HG02571 (cell line): ENCODE data around the gene BRSK2.
"Not testable (repeated sequence)": the region's sequence is repeated elsewhere in the genome, so short reads cannot be mapped to it uniquely, and the experiment has no call there.

Experiments
- ATAC-seq: cut with Tn5 transposase; IDR thresholded peaks from one replicate; pipeline ENCODE4 v1.9.1; 2021; ENCODE audit warnings: mild to moderate bottlenecking, moderate library complexity; ENCODE audit not compliant: unreplicated experiment

The BRSK2 gene

DNA sequence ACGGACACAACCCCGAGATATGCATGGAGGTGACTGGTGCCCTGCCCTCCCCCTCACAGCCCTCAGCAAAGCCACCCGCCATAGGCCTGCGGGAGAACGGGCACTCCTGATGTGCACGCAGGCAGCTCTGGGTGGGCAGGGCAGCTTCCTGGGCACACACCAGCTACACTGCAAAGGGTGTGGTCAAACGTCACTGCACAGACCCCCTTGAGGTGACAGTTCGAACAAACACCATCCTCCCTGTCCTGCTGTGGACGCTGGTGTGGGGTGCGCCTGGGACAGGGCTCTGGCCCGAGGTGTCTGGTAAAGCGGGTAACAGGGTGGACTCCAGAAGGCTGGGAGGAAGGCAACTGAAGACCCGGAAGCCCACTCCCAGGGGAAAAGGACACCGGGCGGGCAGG lies 118.8 kb downstream of the BRSK2 start:
- no peak for ATAC-seq

DNA sequence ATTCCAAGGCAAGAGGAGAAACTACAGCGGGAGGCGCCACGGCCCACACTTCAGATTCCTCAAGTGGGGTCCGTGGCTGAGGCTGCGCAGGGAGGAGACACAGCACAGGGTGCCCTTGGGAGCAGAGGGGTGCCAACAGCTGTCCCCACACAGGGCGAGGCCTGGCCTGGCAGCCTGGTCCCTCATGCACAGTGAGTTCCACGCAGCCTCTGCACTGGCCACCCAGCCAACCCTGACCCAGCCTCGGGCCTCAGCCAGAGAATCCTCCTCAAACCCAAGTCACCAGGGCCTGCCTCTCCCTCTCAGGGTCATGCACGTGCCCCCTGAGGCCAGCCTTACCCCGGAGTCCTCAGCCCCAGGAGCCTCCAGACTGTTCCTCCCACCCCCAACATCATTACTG lies 119.3 kb downstream of the BRSK2 start:
- no peak for ATAC-seq

DNA sequence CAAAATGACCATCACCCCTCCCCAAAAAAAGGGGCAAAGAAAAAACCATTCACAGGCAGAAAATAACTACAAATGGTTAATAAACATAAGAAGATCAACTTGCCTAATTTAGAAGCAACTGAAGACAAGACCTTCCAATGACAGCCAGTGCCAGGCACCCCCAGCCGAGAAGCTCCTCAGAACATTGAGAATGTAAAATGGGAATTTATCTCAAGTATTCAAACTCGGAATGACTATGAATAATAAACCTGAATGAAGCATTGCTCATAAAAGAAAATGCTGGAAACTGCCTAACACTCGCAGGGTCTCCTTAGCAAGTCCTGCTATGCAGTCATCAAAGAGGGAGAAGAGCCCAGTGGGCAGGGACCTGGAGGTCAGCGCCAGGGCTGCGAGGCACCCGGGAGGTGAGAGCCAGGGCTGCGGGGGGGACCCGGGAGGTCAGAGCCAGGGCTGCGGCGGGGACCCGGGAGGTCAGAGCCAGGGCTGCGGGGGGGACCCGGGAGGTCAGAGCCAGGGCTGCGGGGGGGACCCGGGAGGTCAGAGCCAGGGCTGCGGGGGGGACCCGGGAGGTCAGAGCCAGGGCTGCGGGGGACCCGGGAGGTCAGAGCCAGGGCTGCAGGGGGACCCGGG lies 120.0 kb downstream of the BRSK2 start:
- ATAC-seq: no peak

DNA sequence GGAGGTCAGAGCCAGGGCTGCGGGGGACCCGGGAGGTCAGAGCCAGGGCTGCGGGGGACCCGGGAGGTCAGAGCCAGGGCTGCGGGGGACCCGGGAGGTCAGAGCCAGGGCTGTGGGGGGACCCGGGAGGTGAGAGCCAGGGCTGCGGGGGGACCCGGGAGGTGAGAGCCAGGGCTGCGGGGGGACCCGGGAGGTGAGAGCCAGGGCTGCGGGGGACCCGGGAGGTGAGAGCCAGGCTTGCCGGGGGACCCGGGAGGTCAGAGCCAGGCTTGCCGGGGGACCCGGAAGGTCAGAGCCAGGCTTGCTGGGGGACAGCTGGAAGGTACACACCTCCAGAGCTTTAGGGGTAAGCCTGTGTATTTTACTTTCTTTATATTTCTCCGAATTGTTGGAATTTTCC lies 120.6 kb downstream of the BRSK2 start:
- ATAC-seq: not testable (repeated sequence)

DNA sequence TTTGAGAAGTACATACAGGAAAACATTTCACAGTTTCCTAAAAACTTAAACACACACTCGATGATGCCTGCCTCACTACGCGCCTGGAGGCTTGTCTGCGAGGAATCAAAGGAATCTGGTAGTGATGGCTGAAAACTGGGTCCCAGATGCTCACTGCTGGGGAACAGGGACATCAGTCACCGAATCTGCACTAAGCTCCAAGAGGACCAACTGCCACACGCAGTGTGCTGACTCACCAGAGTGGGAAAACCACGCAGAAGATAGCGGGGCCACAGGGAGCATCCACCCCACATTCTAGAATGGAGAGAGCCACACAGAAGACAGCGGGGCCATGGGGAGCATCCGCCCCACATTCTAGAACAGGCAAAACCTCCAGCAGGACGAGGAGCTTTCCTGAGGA lies 121.2 kb downstream of the BRSK2 start:
- ATAC-seq: no peak

DNA sequence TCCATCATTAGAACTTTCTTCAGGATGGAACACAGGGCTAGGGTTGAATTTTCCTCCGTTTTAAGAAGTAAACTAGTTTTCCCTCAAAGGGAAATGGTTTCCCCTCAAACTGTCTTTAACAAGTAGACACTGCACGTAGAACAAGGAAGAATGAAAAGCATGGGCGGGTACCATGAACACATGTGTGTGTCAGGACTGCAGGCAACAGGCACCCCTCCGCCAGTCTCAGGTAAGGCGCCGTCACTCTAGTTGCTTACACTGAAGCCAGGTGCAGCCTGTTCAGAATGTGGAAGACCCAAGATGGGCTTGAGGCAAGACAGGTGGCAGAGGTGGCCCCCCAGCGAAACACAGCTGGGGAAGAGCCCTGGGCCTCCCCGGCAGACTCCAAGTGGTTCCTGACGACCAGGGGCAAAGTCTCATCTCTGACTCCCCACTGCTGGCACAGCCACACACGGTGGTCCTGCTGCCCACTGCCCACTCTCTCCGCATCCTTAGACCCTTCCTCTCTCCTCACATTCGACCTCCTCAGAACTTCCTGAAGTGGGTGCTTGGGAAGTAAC lies 122.3 kb downstream of the BRSK2 start:
- no peak for ATAC-seq
